ENCODE results near the gene ADCY2. TPM values are rescaled to one million over a fixed set of nuclear protein-coding genes. Genes with fewer than 3 reads are reported as not detected.

The ADCY2 gene
- total and polyA plus RNA-seq, 2 of the 13 experiments (the other 11 are each of a cell fraction or from before 2014, with no cell fraction given): not detected

- DNase-seq (ENCODE audit: low spot score): no peak
- H3K4me3 ChIP-seq (replicated peaks in 1 of 3; ENCODE audit: insufficient read depth in 1 of 3, low read depth in 2 of 3, low read length in 3 of 3): no peak overlapping the region
- CTCF ChIA-PET (ENCODE audit: low intra/inter-chr PET ratio, low total read pairs): no interaction called here
- in situ Hi-C loops (cut with HindIII; ENCODE audit: extremely low pct_ligation_motif_present, low pct_unique_long_range_greater_than_20kb) (no loop called here), intact Hi-C loops (cut with micrococcal nuclease; ENCODE audit: unreplicated experiment) (no loop called here)
- no peak overlapping the region for H2AFZ ChIP-seq (ENCODE audit: low read length)
- H3K4me2 ChIP-seq (ENCODE audit: low read depth, low read length): no peak overlapping the region
- no peak overlapping the region for H3K9ac ChIP-seq (ENCODE audit: insufficient read depth, low read depth, low read length)
- H3K9me3 ChIP-seq (ENCODE audit: low read length): no peaks in the 10 kb centered on the region
- H3K4me1 ChIP-seq (ENCODE audit: insufficient read depth, low read length): no peaks in the 10 kb centered on the region
- H3K79me2 ChIP-seq (ENCODE audit: insufficient read depth, low read length): no peaks in the 10 kb centered on the region
- POLR2A ChIA-PET: no interaction called here
- no peak overlapping the region for H3K27ac ChIP-seq (ENCODE audit: extremely low read length, insufficient read depth, low read length)
- no peak for FAIRE-seq
- no TSS peak for BruUV-seq (replicated peaks)
- H3K36me3 ChIP-seq (replicated peaks in 1 of 2; ENCODE audit: control insufficient read depth in 1 of 2, insufficient read depth in 2 of 2, low read length in 2 of 2): no peaks in the 10 kb centered on the region
- peaks cover 0 to 4% of the 10 kb centered on the region in 2 experiments; a peak in 2 of 5 replicates for H3K27me3 ChIP-seq (ENCODE audit: control insufficient read depth in 1 of 2, insufficient read depth in 2 of 2, low read length in 2 of 2)
- no peaks in the 10 kb centered on the region for H4K20me1 ChIP-seq (ENCODE audit: insufficient read depth, low read length)
- no peak for TF ChIP-seq TFAP4 (IDR thresholded peaks at IDR 0.05; ENCODE audit: borderline replicate concordance, low read depth)
- TF ChIP-seq RBM39 (IDR thresholded peaks at IDR 0.05; ENCODE audit: low read depth, low read length, poor library complexity, severe bottlenecking): no peak
- TF ChIP-seq THAP8 (CRISPR knock-in tag; IDR thresholded peaks at IDR 0.05; ENCODE audit: borderline replicate concordance): no peak
- no peak for TF ChIP-seq CSRNP2 (CRISPR knock-in tag; conservative IDR thresholded peaks at IDR 0.05; ENCODE audit: low read depth)
- no peak for TF ChIP-seq HBP1 (CRISPR knock-in tag; IDR thresholded peaks at IDR 0.05; ENCODE audit: low read depth)
- TF ChIP-seq ZBTB42 (CRISPR knock-in tag; IDR thresholded peaks at IDR 0.05): no peak
- ATAC-seq: no peak
- 4% methylated on average over 6 of the region's 6 CpGs for WGBS (ENCODE audit: low lambda C conversion rate)
Observed at GRCh38 chr5:7650755-7651154, 254.8 kb downstream of the ADCY2 start.
